PC-9 (cell line): Measurements from ENCODE around the gene PRSS22.

Source experiments
- EZH2 ChIP-seq: fragments of 200-600 bp; sonication (generic); IDR thresholded peaks from 2 replicates; pipeline ENCODE4 v1.8.0; 2017; ENCODE audit warnings: antibody characterized with exemption, low read depth
- TF ChIP-seq, protein P1 (sequence below): fragments of 200-600 bp; sonication (generic); conservative IDR thresholded peaks from 2 replicates; pipeline ENCODE4 v1.6.1; 2017; ENCODE audit warnings: mixed run types, antibody characterized with exemption, mild to moderate bottlenecking, moderate library complexity

DNA sequence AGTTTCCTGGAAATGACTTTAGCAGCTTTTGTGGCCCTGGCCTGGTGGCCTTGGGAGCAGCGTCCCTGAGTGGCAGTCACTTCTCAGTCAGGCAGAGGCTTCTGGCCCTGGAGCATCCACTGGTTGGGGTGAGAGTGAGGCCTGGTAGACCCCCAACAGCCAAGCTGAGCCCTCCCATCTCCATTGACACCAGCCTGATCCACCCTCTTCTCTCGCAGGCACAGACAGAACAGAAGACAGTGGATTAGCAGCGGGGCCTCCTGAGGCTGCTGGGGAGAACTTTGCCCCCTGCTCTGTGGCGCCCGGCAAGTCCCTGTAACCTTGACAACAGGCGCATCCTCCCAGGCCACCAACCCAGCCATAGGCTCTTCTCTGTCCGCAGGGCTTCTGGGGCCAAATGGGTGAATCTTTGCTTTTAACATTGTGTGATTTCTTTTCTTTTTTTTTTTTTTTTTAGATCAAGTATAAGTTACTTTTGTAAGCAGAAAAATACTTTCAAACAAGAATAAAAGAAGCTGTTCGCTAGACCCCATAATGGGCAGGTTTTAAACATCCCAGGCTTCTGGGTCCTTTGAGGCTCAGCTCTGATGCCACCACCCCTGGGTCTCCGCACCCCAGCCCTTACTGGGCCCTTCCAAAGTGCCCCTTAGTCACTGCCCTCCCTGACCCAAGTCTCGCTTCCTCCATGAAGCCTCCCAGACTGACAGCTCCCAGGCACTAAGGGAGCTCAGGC, 41.0 kb upstream of the PRSS22 start:
- TF ChIP-seq, protein P1, sequence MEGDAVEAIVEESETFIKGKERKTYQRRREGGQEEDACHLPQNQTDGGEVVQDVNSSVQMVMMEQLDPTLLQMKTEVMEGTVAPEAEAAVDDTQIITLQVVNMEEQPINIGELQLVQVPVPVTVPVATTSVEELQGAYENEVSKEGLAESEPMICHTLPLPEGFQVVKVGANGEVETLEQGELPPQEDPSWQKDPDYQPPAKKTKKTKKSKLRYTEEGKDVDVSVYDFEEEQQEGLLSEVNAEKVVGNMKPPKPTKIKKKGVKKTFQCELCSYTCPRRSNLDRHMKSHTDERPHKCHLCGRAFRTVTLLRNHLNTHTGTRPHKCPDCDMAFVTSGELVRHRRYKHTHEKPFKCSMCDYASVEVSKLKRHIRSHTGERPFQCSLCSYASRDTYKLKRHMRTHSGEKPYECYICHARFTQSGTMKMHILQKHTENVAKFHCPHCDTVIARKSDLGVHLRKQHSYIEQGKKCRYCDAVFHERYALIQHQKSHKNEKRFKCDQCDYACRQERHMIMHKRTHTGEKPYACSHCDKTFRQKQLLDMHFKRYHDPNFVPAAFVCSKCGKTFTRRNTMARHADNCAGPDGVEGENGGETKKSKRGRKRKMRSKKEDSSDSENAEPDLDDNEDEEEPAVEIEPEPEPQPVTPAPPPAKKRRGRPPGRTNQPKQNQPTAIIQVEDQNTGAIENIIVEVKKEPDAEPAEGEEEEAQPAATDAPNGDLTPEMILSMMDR = no peak
- TF ChIP-seq EZH2 = no peak
